Activated B cell treated with CpG ODN at 0.5 μM for 24 hours (primary cell): ENCODE results near the gene CCS. TPM values are rescaled to one million over a fixed set of nuclear protein-coding genes. Genes with fewer than 3 reads are reported as not detected.

ENCODE experiments used
- ATAC-seq: fragments of 200-7000 bp; cut with Tn5 transposase; one replicate; pipeline ENCODE4 v1.10.0; 2021; ENCODE audit warnings: low read depth, mild to moderate bottlenecking, moderate library complexity
- CTCF ChIA-PET: fragments of 350-600 bp; sonication (Branson Sonifier 250); formaldehyde crosslinking; loops from one replicate; lab custom pipeline; 2021; ENCODE audit warnings: antibody characterized with exemption; lab: Charles Lee
- POLR2A ChIA-PET: fragments of 350-600 bp; sonication (Branson Sonifier 250); formaldehyde crosslinking; loops from one replicate; lab custom pipeline; 2021; ENCODE audit warnings: antibody characterized with exemption; lab: Charles Lee
- DNase-seq: peaks from one replicate; pipeline ENCODE4 v3.0.0; 2022
- H3K27ac Mint-ChIP-seq: one replicate; pipeline ENCODE4 v1.8.0; 2020; ENCODE audit warnings: mixed read lengths
- H3K27me3 Mint-ChIP-seq: one replicate; pipeline ENCODE4 v1.8.0; 2021; ENCODE audit warnings: mixed read lengths
- H3K36me3 Mint-ChIP-seq: one replicate; pipeline ENCODE4 v1.8.0; 2021; ENCODE audit warnings: low read depth, mixed read lengths
- H3K4me1 Mint-ChIP-seq: one replicate; pipeline ENCODE4 v1.8.0; 2021; ENCODE audit warnings: mixed read lengths
- H3K4me3 Mint-ChIP-seq: one replicate; pipeline ENCODE4 v1.8.0; 2020; ENCODE audit warnings: mild to moderate bottlenecking, mixed read lengths
- H3K9me3 Mint-ChIP-seq: one replicate; pipeline ENCODE4 v1.8.0; 2020; ENCODE audit warnings: mixed read lengths
- CTCF ChIP-seq: fragments of 200-600 bp; IDR thresholded peaks from one replicate; pipeline ENCODE4 v1.8.0; 2022; ENCODE audit warnings: antibody characterized with exemption, mild to moderate bottlenecking
- intact Hi-C: fragments of 100-400 bp; cut with micrococcal nuclease; formaldehyde crosslinking; loops from one replicate; pipeline ENCODE4 v1.15.1; 2024
- total RNA-seq: library from RNA; stranded (reverse); gene quantifications from 2 replicates; pipeline ENCODE4 v1.2.3, GENCODE V29; 2022

CCS gene
- total RNA-seq, 1 donor from 2014 or later = 65.3 TPM

GRCh38 chr11:66614073-66614472 lies 21.1 kb downstream of the CCS start:
- H3K36me3 Mint-ChIP-seq = peaks cover 26% of the 10 kb centered on the region
- POLR2A ChIA-PET = interaction anchor here (0.6 to 1.7 kb wide), 4 partner anchors 22 to 1390 kb away, joined by 3 to 9 read pairs (median 4); partner anchors contain the start of genes CCDC87 and RBM4
- ATAC-seq (no peak), DNase-seq (no peak)
- peaks cover 61% of the 10 kb centered on the region for H3K4me1 Mint-ChIP-seq
- H3K27me3 Mint-ChIP-seq = no peaks in the 10 kb centered on the region
- H3K27ac Mint-ChIP-seq = no peak overlapping the region
- intact Hi-C loops = loop anchor here (10.0 kb wide), 1 partner anchor 501 kb away; the partner anchor contains the start of gene KDM2A
- H3K4me3 Mint-ChIP-seq = no peak overlapping the region
- no peak for TF ChIP-seq CTCF
- CTCF ChIA-PET = no interaction called here
- H3K9me3 Mint-ChIP-seq = no peaks in the 10 kb centered on the region

GRCh38 chr11:66616379-66617154 lies 23.6 kb downstream of the CCS start, which contains the start of gene RBM14:
RBM14 (plus strand) TSS chr11:66616630; CDS start chr11:66616721, 91 bp downstream.
- Mint-ChIP-seq H3K4me3 (peak within 1 kb of the TSS; percentile 98), H3K36me3 (peaks cover 42% of the 10 kb centered on the region), H3K9me3 (no peaks in the 10 kb centered on the region), H3K4me1 (peaks cover 63% of the 10 kb centered on the region), H3K27me3 (no peaks in the 10 kb centered on the region), H3K27ac (peak within 1 kb of the TSS; percentile 99)
- no peak for TF ChIP-seq CTCF
- DNase-seq (peak; percentile 97), ATAC-seq (peak; percentile 88)
- ChIA-PET CTCF (interaction anchor here (1.3 to 1.9 kb wide), 4 partner anchors 22 to 61 kb away, joined by 5 to 13 read pairs (median 5); partner anchors contain the start of genes RBM4 and RBM4B), POLR2A (interaction anchor here (0.5 to 14.8 kb wide), 34 partner anchors 8 to 1029 kb away, joined by 3 to 272 read pairs (median 5); partner anchors contain the start of genes ACTN3, BBS1, BRMS1 and CCDC87)
- intact Hi-C loops = loop anchor here (1.0 to 10.0 kb wide), 9 partner anchors 8 to 891 kb away; partner anchors contain the start of genes ACTN3, CCDC87, CCS and CDK2AP2

GRCh38 chr11:66617155-66617834 lies 24.3 kb downstream of the CCS start:
- intact Hi-C loops = loop anchor here (1.0 to 10.0 kb wide), 5 partner anchors 11 to 890 kb away; partner anchors contain the start of genes ACTN3, CDK2AP2, KDM2A and MRPL11
- ChIA-PET CTCF (interaction anchor here (0.8 to 1.9 kb wide), 6 partner anchors 21 to 61 kb away, joined by 3 to 13 read pairs (median 5); partner anchors contain the start of genes RBM4 and RBM4B), POLR2A (interaction anchor here (0.5 to 14.8 kb wide), 30 partner anchors 8 to 842 kb away, joined by 3 to 272 read pairs (median 5); partner anchors contain the start of genes ACTN3, BBS1, BRMS1 and CCDC87)
- ATAC-seq (no peak), DNase-seq (no peak)
- Mint-ChIP-seq H3K27ac (peak overlapping the region; percentile 99), H3K27me3 (no peaks in the 10 kb centered on the region), H3K9me3 (no peaks in the 10 kb centered on the region), H3K4me1 (peaks cover 62% of the 10 kb centered on the region), H3K4me3 (peak overlapping the region; percentile 98), H3K36me3 (peaks cover 44% of the 10 kb centered on the region)
- TF ChIP-seq CTCF = no peak

- DNase-seq (no peak), ATAC-seq (no peak)
- Mint-ChIP-seq H3K27me3 (no peaks in the 10 kb centered on the region), H3K27ac (peak overlapping the region; percentile 99), H3K36me3 (peaks cover 61% of the 10 kb centered on the region), H3K4me1 (peaks cover 75% of the 10 kb centered on the region), H3K9me3 (no peaks in the 10 kb centered on the region), H3K4me3 (peak overlapping the region; percentile 98)
- POLR2A ChIA-PET = interaction anchor here (0.6 to 14.8 kb wide), 10 partner anchors 9 to 687 kb away, joined by 3 to 272 read pairs (median 4); partner anchors contain the start of genes CCDC87, CCS, DPP3 and RBM4
- intact Hi-C loops = loop anchor here (5.0 to 10.0 kb wide), 4 partner anchors 72 to 888 kb away; partner anchors contain the start of genes ACTN3, CDK2AP2, KDM2A and MRPL11
- no peak for TF ChIP-seq CTCF
- CTCF ChIA-PET = interaction anchor here (1.5 to 1.8 kb wide), 2 partner anchors 19 to 59 kb away, joined by 7 read pairs; partner anchors contain the start of genes RBM4 and RBM4B
Measured at GRCh38 chr11:66619080-66619554, 26.1 kb downstream of the CCS start.
